ACC112 (cell line): ENCODE data around the gene ANO1.
"Not testable (repeated sequence)": the region's sequence is repeated elsewhere in the genome, so short reads cannot be mapped to it uniquely, and the experiment has no call there.

Experiments used
- H2AFZ ChIP-seq: fragments of 200-600 bp; sonication (generic); one replicate; pipeline ENCODE4 v1.6.0; 2017; ENCODE audit warnings: antibody characterized with exemption, low read length; ENCODE audit not compliant: unreplicated experiment
- H3K27ac ChIP-seq: fragments of 200-600 bp; sonication (generic); 2 replicates; pipeline ENCODE4 v1.5.1; 2014; ENCODE audit warnings: low read depth, mild to moderate bottlenecking, antibody characterized with exemption, low read length, moderate library complexity
- H3K27me3 ChIP-seq: fragments of 200-600 bp; sonication (generic); 2 replicates; pipeline ENCODE4 v1.6.1; 2014; ENCODE audit warnings: mild to moderate bottlenecking, antibody characterized with exemption, low read length, moderate library complexity, mixed read lengths; ENCODE audit not compliant: insufficient read depth
- H3K36me3 ChIP-seq: fragments of 200-600 bp; sonication (generic); 2 replicates; pipeline ENCODE4 v1.6.1; 2016; ENCODE audit warnings: mild to moderate bottlenecking, antibody characterized with exemption, low read length, moderate library complexity, mixed read lengths; ENCODE audit not compliant: insufficient read depth
- H3K4me1 ChIP-seq: fragments of 200-600 bp; sonication (generic); one replicate; pipeline ENCODE4 v1.6.1; 2016; ENCODE audit warnings: low read length, mixed read lengths; ENCODE audit not compliant: insufficient read depth, unreplicated experiment, control insufficient read depth
- H3K4me3 ChIP-seq: fragments of 200-600 bp; sonication (generic); 2 replicates; pipeline ENCODE4 v1.5.1; 2014; ENCODE audit warnings: mild to moderate bottlenecking, low read depth, low read length
- H3K79me2 ChIP-seq: fragments of 200-600 bp; sonication (generic); one replicate; pipeline ENCODE4 v1.6.0; 2016; ENCODE audit warnings: low read length; ENCODE audit not compliant: control insufficient read depth, unreplicated experiment, insufficient read depth

The ANO1 gene

GRCh38 chr11:70078095-70078780 is at the start of gene ANO1:
ANO1 (plus strand) TSS chr11:70078317; CDS start chr11:70078607, 290 bp downstream.
- Histone ChIP-seq H3K27me3 (peaks cover 67% of the 10 kb centered on the region), H3K27ac (no peak within 1 kb of the TSS), H3K79me2 (no peaks in the 10 kb centered on the region), H2AFZ (no peak within 1 kb of the TSS), H3K36me3 (no peaks in the 10 kb centered on the region), H3K4me3 (no peak within 1 kb of the TSS), H3K4me1 (no peaks in the 10 kb centered on the region)

- no peaks in the 10 kb centered on the region for H3K36me3 ChIP-seq
- no peak overlapping the region for H3K27ac ChIP-seq
- H3K79me2 ChIP-seq: no peaks in the 10 kb centered on the region
- H2AFZ ChIP-seq: no peak overlapping the region
- peaks cover 12% of the 10 kb centered on the region for H3K27me3 ChIP-seq
- no peak overlapping the region for H3K4me3 ChIP-seq
- H3K4me1 ChIP-seq: no peaks in the 10 kb centered on the region
These were observed 48.8 kb upstream of the ANO1 start for GRCh38 chr11:70029115-70029860.

- H3K79me2 ChIP-seq: no peaks in the 10 kb centered on the region
- H3K27ac ChIP-seq: no peak overlapping the region
- H3K36me3 ChIP-seq: no peaks in the 10 kb centered on the region
- no peak overlapping the region for H3K4me3 ChIP-seq
- H3K4me1 ChIP-seq: no peaks in the 10 kb centered on the region
- no peak overlapping the region for H2AFZ ChIP-seq
- peaks cover 19% of the 10 kb centered on the region for H3K27me3 ChIP-seq
These were observed 48.2 kb upstream of the ANO1 start for GRCh38 chr11:70029861-70030380.

- H3K27me3 ChIP-seq: peaks cover 21% of the 10 kb centered on the region
- H3K27ac ChIP-seq: no peak overlapping the region
- no peak overlapping the region for H3K4me3 ChIP-seq
- no peak overlapping the region for H2AFZ ChIP-seq
- H3K4me1 ChIP-seq: no peaks in the 10 kb centered on the region
- no peaks in the 10 kb centered on the region for H3K79me2 ChIP-seq
- H3K36me3 ChIP-seq: no peaks in the 10 kb centered on the region
These were observed 47.7 kb upstream of the ANO1 start for GRCh38 chr11:70030412-70030811.

DNA sequence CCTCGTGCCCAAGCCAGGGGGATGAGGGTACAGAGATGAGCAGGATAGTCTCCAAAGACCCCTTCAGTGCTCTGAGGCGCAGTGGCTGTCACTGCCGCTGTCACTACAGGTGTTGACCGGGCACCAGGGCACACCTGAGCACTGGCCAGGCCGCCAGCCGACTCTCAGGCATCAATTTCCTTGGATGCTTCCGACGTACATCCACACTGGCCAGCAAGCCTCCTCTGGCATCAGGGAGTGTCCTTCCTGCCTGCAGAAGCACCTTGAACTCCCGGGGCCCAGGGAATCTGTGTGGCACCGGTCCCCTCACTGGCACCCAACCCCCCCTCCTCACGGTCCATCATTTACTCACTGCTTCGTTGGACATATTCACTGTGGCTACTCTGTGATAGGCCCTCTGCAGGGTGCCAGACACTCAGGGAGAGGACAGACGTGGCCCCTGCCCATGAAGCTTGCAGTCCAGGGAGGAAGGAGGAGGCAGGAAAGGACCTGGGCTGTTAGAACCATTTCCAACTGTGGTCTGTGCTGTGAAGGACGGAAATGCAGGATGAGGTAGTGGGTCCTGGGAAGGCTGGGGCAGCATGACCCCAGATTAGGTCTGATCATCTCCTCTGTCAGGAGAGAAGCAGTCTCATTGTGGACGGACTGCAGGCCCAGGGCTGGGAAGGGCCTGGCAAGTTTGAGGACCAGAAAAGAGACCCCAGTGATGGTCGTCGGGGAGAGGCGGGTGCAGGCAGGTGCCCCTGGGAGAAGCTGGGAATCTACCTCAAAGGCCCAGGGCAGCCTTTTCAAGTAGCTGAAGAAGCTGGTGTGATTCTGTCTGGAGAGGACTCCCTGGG is 46.3 kb upstream of the ANO1 start:
- Histone ChIP-seq H3K36me3 (no peaks in the 10 kb centered on the region), H2AFZ (no peak overlapping the region), H3K4me3 (no peak overlapping the region), H3K4me1 (no peaks in the 10 kb centered on the region), H3K27ac (no peak overlapping the region), H3K27me3 (peaks cover 28% of the 10 kb centered on the region), H3K79me2 (no peaks in the 10 kb centered on the region)

DNA sequence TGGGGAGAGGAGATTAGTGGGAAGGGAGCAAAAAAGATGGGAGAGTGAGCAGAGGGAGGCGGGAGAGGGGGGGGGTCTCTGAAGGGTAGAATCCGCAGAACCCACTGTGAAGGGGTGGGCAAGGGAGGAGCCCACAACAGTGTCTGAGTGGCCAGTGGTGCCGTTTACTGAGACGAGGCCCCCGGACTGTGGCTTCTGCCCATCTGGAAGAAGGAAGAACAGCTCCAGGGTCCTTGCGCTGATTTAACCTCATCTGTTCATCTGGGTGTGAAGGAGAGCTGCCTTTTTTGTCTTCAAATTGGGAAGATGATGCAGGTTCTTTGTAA is 45.7 kb upstream of the ANO1 start:
- H3K4me1 ChIP-seq: no peaks in the 10 kb centered on the region
- H3K27me3 ChIP-seq: peaks cover 33% of the 10 kb centered on the region
- no peak overlapping the region for H3K27ac ChIP-seq
- no peak overlapping the region for H2AFZ ChIP-seq
- H3K36me3 ChIP-seq: no peaks in the 10 kb centered on the region
- H3K4me3 ChIP-seq: no peak overlapping the region
- no peaks in the 10 kb centered on the region for H3K79me2 ChIP-seq

DNA sequence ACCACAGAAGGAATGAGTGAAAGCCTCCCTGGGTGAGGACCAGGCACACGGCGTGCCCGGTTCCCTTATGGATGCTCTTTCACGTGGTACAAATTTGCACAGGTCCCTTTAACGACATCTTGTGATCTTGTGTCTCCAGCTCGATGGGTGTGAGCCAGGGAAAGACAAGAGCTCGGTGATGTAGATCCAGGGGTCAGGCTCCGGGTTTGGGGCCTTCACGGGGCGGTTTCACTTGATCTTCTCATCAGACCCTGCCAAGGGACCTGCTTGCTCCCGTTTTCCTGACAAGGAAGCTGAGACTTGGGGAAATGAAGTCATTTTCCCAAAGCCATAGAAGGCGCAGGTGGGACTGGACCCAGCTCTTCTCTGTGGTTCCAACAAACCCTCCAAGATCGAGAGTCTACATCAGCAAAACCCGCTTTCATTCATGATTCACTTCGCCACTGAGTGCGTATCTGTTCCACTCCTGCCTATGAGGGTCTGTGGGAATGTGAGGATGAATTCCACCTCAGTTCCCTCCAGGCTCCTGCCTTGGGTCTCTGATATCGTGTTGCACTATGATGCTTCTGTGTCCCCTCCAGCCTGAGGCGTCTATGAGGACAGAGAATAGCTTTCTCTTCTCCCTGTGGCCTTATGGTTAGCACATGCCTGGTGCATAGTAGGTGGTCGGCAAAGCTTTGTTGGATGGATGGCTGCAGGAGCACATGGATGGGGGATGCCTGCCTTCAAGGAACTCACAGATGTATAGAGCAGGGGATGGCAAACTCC is 45.0 kb upstream of the ANO1 start:
- Histone ChIP-seq H3K27me3 (peaks cover 40% of the 10 kb centered on the region), H2AFZ (no peak overlapping the region), H3K4me3 (no peak overlapping the region), H3K36me3 (no peaks in the 10 kb centered on the region), H3K4me1 (no peaks in the 10 kb centered on the region), H3K27ac (no peak overlapping the region), H3K79me2 (no peaks in the 10 kb centered on the region)

DNA sequence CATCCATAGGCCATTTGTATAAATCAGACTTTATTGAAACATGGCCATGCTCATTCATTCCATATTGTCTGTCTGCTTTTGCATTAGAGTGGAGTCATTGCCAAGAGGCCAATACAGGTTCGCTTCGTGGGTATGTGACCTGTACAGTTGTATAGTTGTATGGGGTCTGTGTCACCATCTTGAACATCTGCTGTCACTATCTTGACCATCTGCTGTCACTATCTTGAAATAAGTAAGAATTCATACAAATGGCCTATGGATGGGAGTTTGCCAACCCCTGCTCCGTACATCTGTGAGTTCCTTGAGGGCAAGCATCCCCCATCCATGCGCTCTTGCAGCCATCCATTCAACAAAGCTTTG is 44.4 kb upstream of the ANO1 start:
- H3K79me2 ChIP-seq: no peaks in the 10 kb centered on the region
- H3K27ac ChIP-seq: no peak overlapping the region
- H2AFZ ChIP-seq: no peak overlapping the region
- H3K36me3 ChIP-seq: no peaks in the 10 kb centered on the region
- no peak overlapping the region for H3K4me3 ChIP-seq
- no peaks in the 10 kb centered on the region for H3K4me1 ChIP-seq
- H3K27me3 ChIP-seq: peaks cover 45% of the 10 kb centered on the region

GRCh38 chr11:70034740-70035365 is 43.3 kb upstream of the ANO1 start:
- Histone ChIP-seq H3K27ac (no peak overlapping the region), H3K79me2 (no peaks in the 10 kb centered on the region), H3K27me3 (peaks cover 57% of the 10 kb centered on the region), H3K4me3 (no peak overlapping the region), H2AFZ (no peak overlapping the region), H3K36me3 (no peaks in the 10 kb centered on the region), H3K4me1 (no peaks in the 10 kb centered on the region)

DNA sequence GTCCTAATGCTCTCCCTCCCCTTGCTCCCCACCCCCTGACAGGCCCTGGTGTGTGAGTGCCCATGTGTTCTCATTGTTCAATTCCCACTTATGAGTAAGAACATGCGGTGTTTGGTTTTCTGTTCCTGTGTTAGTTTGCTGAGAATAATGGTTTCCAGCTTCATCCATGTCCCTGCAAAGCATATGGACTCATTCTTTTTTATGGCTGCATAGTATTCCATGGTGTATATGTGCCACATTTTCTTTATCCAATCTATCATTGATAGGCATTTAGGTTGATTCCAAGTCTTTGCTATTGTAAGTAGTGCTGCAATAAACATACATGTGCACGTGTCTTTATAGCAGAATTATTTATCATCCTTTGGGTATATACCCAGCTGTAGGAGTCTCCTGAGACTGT is 42.5 kb upstream of the ANO1 start:
- H3K79me2 ChIP-seq, H3K27ac ChIP-seq, H2AFZ ChIP-seq, H3K36me3 ChIP-seq, H3K4me1 ChIP-seq, H3K4me3 ChIP-seq: not testable (repeated sequence)
- peaks cover 65% of the 10 kb centered on the region for H3K27me3 ChIP-seq
